ENCODE data around the gene RCBTB2.

- TF ChIP-seq EP300 (IDR thresholded peaks at IDR 0.05; ENCODE audit: borderline replicate concordance), result no peak
- TF ChIP-seq, protein P1, sequence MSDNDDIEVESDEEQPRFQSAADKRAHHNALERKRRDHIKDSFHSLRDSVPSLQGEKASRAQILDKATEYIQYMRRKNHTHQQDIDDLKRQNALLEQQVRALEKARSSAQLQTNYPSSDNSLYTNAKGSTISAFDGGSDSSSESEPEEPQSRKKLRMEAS (IDR thresholded peaks at IDR 0.05), result no peak
- TF ChIP-seq YY1 (IDR thresholded peaks at IDR 0.05; ENCODE audit: low read depth), result no peak
- no peak for TF ChIP-seq REST (IDR thresholded peaks at IDR 0.05; ENCODE audit: low read depth)
- no peak for TF ChIP-seq FOXM1 (IDR thresholded peaks at IDR 0.05; ENCODE audit: borderline replicate concordance, low read depth)
- no peak for TF ChIP-seq TAF1 (IDR thresholded peaks at IDR 0.05; ENCODE audit: low read depth)
- TF ChIP-seq ZBTB7A (IDR thresholded peaks at IDR 0.05; ENCODE audit: low read depth), result no peak
- no peak for TF ChIP-seq CEBPB (IDR thresholded peaks at IDR 0.05)
- no peak for TF ChIP-seq RAD21 (IDR thresholded peaks at IDR 0.05; ENCODE audit: low read depth)
- TF ChIP-seq USF1 (IDR thresholded peaks at IDR 0.05), result no peak
- TF ChIP-seq CREB1 (IDR thresholded peaks at IDR 0.05; ENCODE audit: low read depth), result no peak
- no peak for TF ChIP-seq NFIC (IDR thresholded peaks at IDR 0.05)
- no peak for TF ChIP-seq TEAD4 (IDR thresholded peaks at IDR 0.05)
Observed at GRCh38 chr13:48457578-48458242, 75.2 kb downstream of the RCBTB2 start.

Measured in Ishikawa (cell line).